ENCODE measurements around the gene ZFPL1. TPM values are rescaled to one million over a fixed set of nuclear protein-coding genes. Genes with fewer than 3 reads are reported as not detected.

ZFPL1 gene
- total RNA-seq, 2 experiments from 2014 or later, result 38.4 to 43.9 TPM

DNA sequence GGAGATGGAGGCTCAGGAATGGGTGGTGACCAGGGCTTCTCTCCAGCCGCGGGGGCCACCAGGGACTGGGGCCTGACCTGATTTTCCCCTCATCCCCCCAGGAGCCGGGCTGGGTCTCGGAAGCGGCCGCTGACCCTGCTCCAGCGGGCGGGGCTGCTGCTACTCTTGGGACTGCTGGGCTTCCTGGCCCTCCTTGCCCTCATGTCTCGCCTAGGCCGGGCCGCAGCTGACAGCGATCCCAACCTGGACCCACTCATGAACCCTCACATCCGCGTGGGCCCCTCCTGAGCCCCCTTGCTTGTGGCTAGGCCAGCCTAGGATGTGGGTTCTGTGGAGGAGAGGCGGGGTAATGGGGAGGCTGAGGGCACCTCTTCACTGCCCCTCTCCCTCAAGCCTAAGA, 3.8 kb downstream of the ZFPL1 start:
- peaks cover 22% of the 10 kb centered on the region for H3K79me2 ChIP-seq (ENCODE audit: insufficient read depth, low read depth, low read length)
- TF ChIP-seq, protein P1, sequence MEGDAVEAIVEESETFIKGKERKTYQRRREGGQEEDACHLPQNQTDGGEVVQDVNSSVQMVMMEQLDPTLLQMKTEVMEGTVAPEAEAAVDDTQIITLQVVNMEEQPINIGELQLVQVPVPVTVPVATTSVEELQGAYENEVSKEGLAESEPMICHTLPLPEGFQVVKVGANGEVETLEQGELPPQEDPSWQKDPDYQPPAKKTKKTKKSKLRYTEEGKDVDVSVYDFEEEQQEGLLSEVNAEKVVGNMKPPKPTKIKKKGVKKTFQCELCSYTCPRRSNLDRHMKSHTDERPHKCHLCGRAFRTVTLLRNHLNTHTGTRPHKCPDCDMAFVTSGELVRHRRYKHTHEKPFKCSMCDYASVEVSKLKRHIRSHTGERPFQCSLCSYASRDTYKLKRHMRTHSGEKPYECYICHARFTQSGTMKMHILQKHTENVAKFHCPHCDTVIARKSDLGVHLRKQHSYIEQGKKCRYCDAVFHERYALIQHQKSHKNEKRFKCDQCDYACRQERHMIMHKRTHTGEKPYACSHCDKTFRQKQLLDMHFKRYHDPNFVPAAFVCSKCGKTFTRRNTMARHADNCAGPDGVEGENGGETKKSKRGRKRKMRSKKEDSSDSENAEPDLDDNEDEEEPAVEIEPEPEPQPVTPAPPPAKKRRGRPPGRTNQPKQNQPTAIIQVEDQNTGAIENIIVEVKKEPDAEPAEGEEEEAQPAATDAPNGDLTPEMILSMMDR (conservative IDR thresholded peaks at IDR 0.05; ENCODE audit: low read length), result no peak
- no TSS peak for BruUV-seq (replicated peaks)
- CTCF ChIA-PET (ENCODE audit: unreplicated experiment), result no interaction called here
- no peak overlapping the region for H3K4me3 ChIP-seq (ENCODE audit: low read depth, low read length, poor library complexity, severe bottlenecking)
- H3K4me1 ChIP-seq (ENCODE audit: insufficient read depth, low read length, poor library complexity, severe bottlenecking), result peaks cover 24% of the 10 kb centered on the region
- intact Hi-C loops (cut with micrococcal nuclease; ENCODE audit: unreplicated experiment), result loop anchor here (10.0 kb wide), 2 partner anchors 173 to 243 kb away; partner anchors contain the start of genes ATG2A and CDC42BPG
- no peak overlapping the region for H3K27ac ChIP-seq (ENCODE audit: low read depth, low read length, poor library complexity, severe bottlenecking)
- no peak overlapping the region for H3K4me2 ChIP-seq (ENCODE audit: low read length)
- POLR2A ChIA-PET, result no interaction called here
- no peaks in the 10 kb centered on the region for H3K9me2 ChIP-seq (ENCODE audit: insufficient read depth, low read length)
- no peaks in the 10 kb centered on the region for H3K9me3 ChIP-seq (ENCODE audit: low read length)
- no peak for DNase-seq (ENCODE audit: low spot score)
- peaks cover 28% of the 10 kb centered on the region for H3K36me3 ChIP-seq (ENCODE audit: insufficient read depth, low read length)
- peaks cover 5% of the 10 kb centered on the region; the same call in 1 of the 2 replicates for H4K20me1 ChIP-seq (ENCODE audit: insufficient read depth, low read length)
- no peak overlapping the region for H2AFZ ChIP-seq (ENCODE audit: low read length)

- intact Hi-C loops (cut with micrococcal nuclease; ENCODE audit: unreplicated experiment), result loop anchor here (10.0 kb wide), 2 partner anchors 175 to 245 kb away; partner anchors contain the start of genes ATG2A and CDC42BPG
- POLR2A ChIA-PET, result interaction anchor here (1.4 kb wide), 1 partner anchor 13 kb away, joined by 5 read pairs; no protein-coding TSS in a partner anchor
- Histone ChIP-seq H3K9me2 (ENCODE audit: insufficient read depth, low read length) (no peaks in the 10 kb centered on the region), H3K4me3 (ENCODE audit: low read depth, low read length, poor library complexity, severe bottlenecking) (no peak overlapping the region), H3K79me2 (ENCODE audit: insufficient read depth, low read depth, low read length) (peaks cover 9% of the 10 kb centered on the region; the same call in 1 of the 2 replicates), H3K9me3 (ENCODE audit: low read length) (no peaks in the 10 kb centered on the region), H4K20me1 (ENCODE audit: insufficient read depth, low read length) (no peaks in the 10 kb centered on the region), H3K27ac (ENCODE audit: low read depth, low read length, poor library complexity, severe bottlenecking) (no peak overlapping the region), H3K4me2 (ENCODE audit: low read length) (no peak overlapping the region), H3K4me1 (ENCODE audit: insufficient read depth, low read length, poor library complexity, severe bottlenecking) (peaks cover 21% of the 10 kb centered on the region), H3K36me3 (ENCODE audit: insufficient read depth, low read length) (peaks cover 21% of the 10 kb centered on the region), H2AFZ (ENCODE audit: low read length) (no peak overlapping the region)
- CTCF ChIA-PET (ENCODE audit: unreplicated experiment), result no interaction called here
- no peak for DNase-seq (ENCODE audit: low spot score)
- no TSS peak for BruUV-seq (replicated peaks)
- no peak for TF ChIP-seq EZH2phosphoT487 (IDR thresholded peaks at IDR 0.05; ENCODE audit: borderline replicate concordance, low read depth, low read length)
- TF ChIP-seq, protein P1 (conservative IDR thresholded peaks at IDR 0.05; ENCODE audit: low read length), result no peak
Observed at GRCh38 chr11:65089621-65090020, 5.6 kb downstream of the ZFPL1 start.

DNA sequence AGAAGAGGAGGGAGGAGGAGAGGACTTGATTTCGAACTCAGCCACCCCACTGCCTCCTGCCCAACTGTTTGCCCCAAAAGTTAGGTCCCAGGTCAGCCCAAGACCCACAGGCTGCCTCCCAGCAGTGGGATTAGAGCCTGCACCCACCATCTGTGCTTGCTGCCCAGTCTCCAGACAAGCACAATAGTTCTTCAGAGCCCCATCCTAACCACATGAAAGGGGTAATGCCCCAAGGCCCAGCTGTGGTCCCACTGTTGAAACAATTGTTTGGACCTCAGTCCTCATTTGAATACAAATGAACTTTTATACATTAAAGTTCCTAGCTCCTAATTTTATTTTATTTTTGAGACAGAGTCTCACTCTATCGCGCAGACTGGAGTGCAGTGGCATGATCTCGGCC, 6.6 kb downstream of the ZFPL1 start:
- no peaks in the 10 kb centered on the region for H3K9me2 ChIP-seq (ENCODE audit: insufficient read depth, low read length)
- H3K9me3 ChIP-seq (ENCODE audit: low read length), result no peaks in the 10 kb centered on the region
- H3K36me3 ChIP-seq (ENCODE audit: insufficient read depth, low read length), result peaks cover 21% of the 10 kb centered on the region
- no peak overlapping the region for H3K27ac ChIP-seq (ENCODE audit: low read depth, low read length, poor library complexity, severe bottlenecking)
- ChIA-PET CTCF (ENCODE audit: unreplicated experiment) (no interaction called here), POLR2A (interaction anchor here (1.4 kb wide), 1 partner anchor 14 kb away, joined by 5 read pairs; no protein-coding TSS in a partner anchor)
- no peaks in the 10 kb centered on the region for H4K20me1 ChIP-seq (ENCODE audit: insufficient read depth, low read length)
- H3K4me2 ChIP-seq (ENCODE audit: low read length), result no peak overlapping the region
- intact Hi-C loops (cut with micrococcal nuclease; ENCODE audit: unreplicated experiment), result no loop called here
- H2AFZ ChIP-seq (ENCODE audit: low read length), result no peak overlapping the region
- no peaks in the 10 kb centered on the region for H3K79me2 ChIP-seq (ENCODE audit: insufficient read depth, low read depth, low read length)
- peaks cover 12% of the 10 kb centered on the region for H3K4me1 ChIP-seq (ENCODE audit: insufficient read depth, low read length, poor library complexity, severe bottlenecking)
- H3K4me3 ChIP-seq (ENCODE audit: low read depth, low read length, poor library complexity, severe bottlenecking), result no peak overlapping the region
- no TSS peak for BruUV-seq (replicated peaks)
- TF ChIP-seq, protein P1 (conservative IDR thresholded peaks at IDR 0.05; ENCODE audit: low read length), result no peak
- no peak for TF ChIP-seq EZH2phosphoT487 (IDR thresholded peaks at IDR 0.05; ENCODE audit: borderline replicate concordance, low read depth, low read length)
- DNase-seq (ENCODE audit: low spot score), result no peak
